ENCODE results near the gene DSTN.

The DSTN gene

DNA sequence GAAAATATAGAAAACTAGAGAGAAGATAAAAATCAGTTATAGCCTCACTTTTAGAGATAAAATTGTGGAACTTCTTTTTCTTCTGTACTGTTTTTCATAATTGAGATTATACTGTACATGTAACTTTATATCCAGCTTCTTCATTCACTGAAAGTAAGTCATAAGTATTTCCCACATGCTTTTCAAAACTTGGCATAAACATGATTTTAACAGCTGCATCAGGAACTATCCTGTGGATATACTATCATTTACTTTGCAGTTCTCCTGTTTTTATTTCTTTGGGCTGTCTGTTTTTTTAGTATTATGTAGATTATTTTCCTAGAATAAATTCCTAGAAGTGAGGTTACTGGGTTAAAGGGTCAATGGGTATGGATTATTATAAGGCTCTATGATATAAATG lies 14.8 kb downstream of the DSTN start:
- DNase-seq: no peak

- no peak for DNase-seq
Observed at GRCh38 chr20:17586250-17586649, 16.4 kb downstream of the DSTN start.

- no peak for DNase-seq
Observed at GRCh38 chr20:17587148-17587547, 17.3 kb downstream of the DSTN start.

DNA sequence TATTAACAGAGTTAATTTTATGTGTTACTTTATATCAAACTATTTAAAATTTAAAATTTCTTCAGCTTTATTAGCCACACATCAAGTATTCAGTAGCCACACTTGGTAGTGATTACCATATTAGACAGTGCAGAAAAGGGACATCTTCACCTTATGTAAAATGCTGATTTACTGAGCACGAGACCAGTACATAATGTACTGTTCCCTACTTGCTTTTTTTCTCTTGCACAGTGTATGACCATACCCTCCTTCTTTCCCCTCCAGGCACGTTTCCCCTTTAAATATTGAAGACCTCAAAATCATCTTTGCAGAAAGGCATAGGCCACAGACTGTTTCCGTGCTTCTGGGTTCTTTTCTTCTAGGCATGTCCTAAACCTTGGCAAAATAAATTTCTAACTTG lies 17.9 kb downstream of the DSTN start:
- DNase-seq: no peak

- DNase-seq: no peak
Observed at GRCh38 chr20:17589161-17589834, 19.4 kb downstream of the DSTN start.

DNA sequence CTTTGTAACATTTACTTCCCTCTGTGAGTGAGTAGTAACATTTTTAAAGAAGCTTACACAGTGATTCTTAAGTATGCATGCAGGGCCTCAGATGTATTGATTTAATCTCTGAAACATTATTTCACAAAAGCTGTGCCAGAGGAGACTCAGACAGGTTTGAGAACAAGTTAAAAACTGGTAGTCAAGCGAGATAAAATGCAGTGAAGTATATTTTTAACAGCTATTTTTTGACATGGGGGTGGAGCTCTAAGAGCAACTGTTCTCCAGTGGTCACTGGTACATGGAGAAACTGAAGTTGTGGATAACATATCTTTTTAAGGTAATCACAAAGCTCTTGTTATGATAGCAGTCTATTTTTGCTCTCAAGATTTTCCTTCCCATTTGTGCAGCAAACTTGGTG lies 20.4 kb downstream of the DSTN start:
- no peak for DNase-seq

DNA sequence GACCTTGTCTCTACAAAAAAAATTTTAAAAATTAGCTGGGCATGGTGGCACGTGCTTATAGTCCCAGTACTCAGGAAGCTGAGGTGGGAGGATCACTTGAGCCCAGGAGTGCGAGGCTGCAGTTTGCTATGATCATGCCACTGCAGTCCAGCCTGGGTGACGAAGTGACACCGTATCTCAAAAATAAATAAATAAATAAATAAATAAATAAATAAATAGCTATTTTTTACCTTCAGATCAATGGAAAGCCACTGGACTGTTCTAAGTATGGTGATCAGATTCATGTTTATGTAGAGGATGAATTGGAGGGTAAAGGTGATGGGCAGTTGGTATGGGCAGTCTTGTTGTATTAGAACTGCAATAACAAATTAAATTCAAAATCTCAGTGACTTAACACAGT lies 24.0 kb downstream of the DSTN start:
- no peak for DNase-seq

DNA sequence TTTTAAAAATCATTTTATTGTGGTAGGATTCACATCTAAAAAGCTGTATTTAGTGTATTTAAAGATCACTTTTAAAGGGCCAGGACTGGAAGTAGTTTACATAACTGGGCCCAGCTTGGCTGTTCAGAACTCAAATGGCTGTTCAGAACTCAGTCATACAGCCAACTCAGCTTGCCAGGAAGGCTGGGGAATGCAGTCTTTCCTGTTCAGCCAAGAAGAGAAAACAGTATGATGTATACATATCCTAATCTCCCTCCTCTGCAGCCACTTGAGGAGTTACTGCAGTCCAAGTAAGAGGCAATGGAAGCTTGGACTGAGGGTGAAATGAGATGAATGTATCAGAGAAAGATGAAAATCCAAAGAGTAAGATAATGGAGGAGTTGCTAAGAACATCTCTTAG lies 24.6 kb downstream of the DSTN start:
- DNase-seq: no peak

DNA sequence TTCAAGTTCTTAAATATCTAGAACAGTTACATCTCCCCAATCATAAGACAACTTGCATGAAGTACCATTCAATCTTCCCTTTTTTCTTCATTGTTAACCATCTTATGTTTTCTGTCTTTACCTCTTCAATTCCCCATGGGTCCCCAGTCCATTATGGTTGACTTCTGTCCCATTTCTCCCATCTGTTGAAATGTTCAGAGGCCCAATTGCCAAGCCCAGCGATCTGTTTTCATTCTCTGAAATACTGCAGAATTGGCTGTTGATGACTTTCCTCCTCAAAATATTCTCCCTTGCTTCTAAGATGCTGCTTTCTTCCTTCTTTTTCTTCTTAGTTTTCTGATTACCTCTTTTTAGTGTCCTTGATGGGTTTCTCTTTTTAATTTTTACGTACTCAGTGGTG lies 26.0 kb downstream of the DSTN start:
- no peak for DNase-seq

- DNase-seq: no peak
Observed at GRCh38 chr20:17598013-17598550, 28.2 kb downstream of the DSTN start.

DNA sequence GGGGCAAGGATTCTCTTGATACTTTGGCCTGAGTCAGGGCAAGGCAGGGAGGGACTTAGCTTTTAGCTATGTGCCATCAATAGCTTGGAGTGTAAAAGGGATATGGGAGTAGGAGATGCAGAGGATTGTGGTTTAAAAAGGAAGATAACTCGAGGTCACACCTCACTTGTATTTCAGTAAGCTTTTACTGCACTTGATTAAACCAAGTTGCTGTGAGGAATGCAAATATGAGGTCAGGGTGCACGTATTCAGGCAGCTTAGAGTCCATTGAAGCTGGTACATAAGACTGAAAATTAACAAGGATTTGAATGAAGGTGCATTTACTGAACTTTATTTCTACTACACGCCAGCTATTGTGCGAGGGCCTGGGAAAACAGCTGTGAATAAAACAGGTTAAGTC lies 32.1 kb downstream of the DSTN start:
- DNase-seq: no peak

DNA sequence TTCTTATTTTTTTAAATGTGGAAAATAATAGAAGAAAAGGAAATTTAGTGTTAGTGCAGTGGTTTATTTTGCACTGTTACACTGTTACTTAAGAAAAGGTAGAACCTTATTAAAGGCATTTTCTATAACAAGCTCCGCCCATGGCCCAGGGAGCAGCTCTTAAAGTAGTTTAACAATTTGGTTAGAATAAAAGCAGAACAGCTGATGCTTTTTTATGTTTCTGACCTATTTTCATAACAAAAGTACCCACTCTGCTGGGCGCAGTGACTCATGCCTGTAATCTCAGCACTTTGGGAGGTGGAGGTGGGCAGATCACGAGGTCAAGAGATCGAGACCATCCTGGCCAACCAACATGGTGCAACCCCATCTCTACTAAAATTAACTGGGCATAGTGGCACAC lies 32.6 kb downstream of the DSTN start:
- DNase-seq: no peak

DNA sequence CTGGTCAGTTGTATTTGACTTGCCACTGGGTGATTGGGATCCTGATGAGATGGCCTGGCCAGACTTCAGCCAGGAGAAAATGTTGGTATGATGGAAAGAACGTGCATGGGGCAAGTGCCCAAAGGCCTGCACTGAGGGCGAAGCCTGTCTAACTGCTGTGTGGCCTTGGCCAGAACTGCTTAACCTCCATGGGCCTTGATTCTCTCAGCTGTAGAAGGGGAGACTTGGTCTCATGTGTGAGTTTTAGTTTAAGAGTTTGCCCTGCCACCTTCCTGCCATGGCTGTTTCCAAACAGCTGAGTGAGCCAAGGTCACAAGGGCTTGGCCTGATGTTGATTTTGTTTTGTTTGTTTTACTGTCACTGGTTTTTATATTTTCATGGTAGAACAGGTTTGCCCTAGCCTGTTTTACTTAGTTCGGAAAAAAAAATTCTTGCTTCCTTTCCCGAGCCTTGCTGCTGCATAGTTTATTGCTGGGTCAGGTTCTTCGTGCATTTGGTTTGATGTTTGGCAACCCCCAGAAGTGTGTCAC lies 35.3 kb downstream of the DSTN start:
- no peak for DNase-seq

GRCh38 chr20:17606001-17606400 lies 36.1 kb downstream of the DSTN start:
- DNase-seq: no peak

DNA sequence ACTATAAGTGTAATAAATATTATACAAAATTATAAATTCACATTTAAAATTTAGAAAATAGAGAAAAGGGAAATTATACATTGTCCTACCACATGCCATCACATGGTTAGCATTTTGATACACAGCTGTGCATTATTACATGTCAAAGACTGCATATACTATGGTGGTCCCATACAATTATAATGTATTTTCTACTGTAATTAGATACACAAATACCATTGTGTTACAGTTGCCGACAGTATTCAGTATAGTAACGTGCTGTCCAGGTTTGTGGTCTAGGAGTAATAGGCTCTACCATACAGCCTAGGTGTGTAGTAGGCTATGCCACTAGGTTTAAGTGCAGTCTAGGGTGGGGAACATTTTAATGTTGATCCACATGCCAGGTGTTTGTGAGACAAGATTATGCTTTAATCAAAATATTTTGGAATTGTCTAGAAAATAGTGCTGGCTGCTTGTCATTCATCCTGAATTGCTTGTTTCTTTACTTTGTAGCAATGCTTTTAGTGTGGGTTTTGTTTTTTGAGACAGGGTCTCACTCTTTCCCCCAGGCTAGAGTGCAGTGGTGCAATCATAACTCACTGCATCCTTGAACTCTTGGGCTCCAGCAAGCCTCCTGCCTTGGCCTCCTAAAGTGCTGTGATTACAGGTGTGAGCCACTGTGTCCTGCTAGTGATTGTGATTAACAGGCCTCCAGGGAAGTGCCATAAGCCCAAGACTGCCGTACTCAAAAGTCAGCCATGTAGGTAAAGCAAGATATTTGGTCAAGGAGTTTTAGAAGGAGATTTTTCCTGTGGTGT lies 39.0 kb downstream of the DSTN start:
- no peak for DNase-seq

GRCh38 chr20:17609811-17610377 lies 40.0 kb downstream of the DSTN start:
- DNase-seq: no peak

- no peak for DNase-seq
Observed at GRCh38 chr20:17610566-17611289, 40.9 kb downstream of the DSTN start.

GRCh38 chr20:17611290-17611539 lies 41.3 kb downstream of the DSTN start:
- DNase-seq: no peak

DNA sequence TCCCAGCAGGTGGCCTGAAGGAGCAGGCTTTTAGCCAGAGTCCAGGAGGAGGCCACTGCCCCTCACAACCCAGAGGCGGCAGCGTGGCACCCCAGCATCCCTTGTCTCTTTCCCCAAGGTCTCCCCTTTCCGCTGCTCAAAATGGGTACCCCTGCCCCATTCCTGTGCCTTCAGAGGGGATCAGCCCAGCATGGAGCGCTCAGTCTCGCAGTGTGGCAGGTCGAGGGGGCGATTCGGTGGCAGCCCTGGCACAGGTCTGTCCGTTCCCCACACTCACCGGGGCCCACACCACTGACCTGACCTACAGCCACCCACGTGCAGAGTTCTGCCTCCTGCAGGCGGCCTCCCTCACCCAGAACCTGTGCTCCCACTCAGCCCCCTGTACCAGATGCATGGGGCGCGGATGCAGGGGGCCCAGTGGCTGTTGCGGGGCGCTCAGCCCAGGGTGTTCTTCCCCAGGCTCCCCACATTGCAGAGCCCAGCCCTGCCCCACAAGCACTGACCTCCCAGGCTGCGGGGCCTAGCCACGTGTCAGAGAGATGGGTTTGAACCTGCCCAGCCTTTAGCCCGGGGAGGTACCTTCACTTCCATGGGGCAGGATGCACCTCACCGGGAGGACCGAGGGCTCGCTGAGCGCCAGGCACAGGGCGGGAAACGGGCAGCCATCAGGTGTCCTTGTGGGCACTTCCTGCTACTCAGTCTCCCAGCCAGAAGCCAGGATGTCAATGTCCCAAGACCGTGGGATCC lies 41.8 kb downstream of the DSTN start:
- DNase-seq: no peak

GRCh38 chr20:17612287-17612991 lies 42.6 kb downstream of the DSTN start:
- DNase-seq: no peak

DNA sequence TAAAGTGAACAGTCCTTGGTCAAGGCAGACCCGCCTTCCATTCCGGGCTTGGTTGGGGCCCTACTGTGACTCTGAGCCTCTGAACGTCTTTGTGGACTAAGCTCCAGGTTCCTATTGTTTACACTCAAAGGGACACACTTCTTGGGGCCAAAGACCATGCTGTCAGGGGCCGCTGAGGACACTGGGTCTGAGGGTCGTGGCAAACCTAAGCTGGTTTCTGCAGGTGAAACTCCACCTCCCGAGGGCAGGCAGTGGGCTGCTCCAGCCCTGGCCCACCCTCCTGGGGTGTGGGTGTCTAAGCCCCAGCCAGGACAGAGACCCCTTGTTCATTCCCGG lies 43.1 kb downstream of the DSTN start:
- DNase-seq: no peak

Data from DMS 273 treated with DMSO at 0.1 percent for 48 hours (cell line).